ENCODE results near the gene ZNF385D.

GRCh38 chr3:21544076-21544462 lies 206.9 kb downstream of the ZNF385D start:
- no peak for TF ChIP-seq POLR2A (IDR thresholded peaks at IDR 0.05)
- TF ChIP-seq CTCF (IDR thresholded peaks at IDR 0.05) = no peak
- TF ChIP-seq POLR2AphosphoS5 (IDR thresholded peaks at IDR 0.05) = no peak
